Small intestine (tissue), 7 donors: ENCODE data around the gene GOPC. TPM values are rescaled to one million over a fixed set of nuclear protein-coding genes. Genes with fewer than 3 reads are reported as not detected.

ENCODE experiments used
- DNase-seq, 2 donors: peaks; one replicate each; pipeline versions ENCODE4 v3.0.0 to v3.0.0-alpha.2; 2013
- FAIRE-seq: peaks from 2 replicates; lab custom pipeline; 2012; peaks lifted over from hg19 to GRCh38; lab: Jason Lieb, UNC
- H3K27ac ChIP-seq, 3 donors: one replicate each; pipeline ENCODE4 v1.5.1; 2013; ENCODE audit warnings: low read length in 2 of 3, mild to moderate bottlenecking in 2 of 3, control low read depth in 1 of 3, inconsistent platforms in 1 of 3, low read depth in 1 of 3, moderate library complexity in 1 of 3
- H3K27me3 ChIP-seq, 3 donors: one replicate each; pipeline ENCODE4 v1.6.1; 2013; ENCODE audit warnings: low read length in 3 of 3, inconsistent platforms in 1 of 3; ENCODE audit not compliant: control insufficient read depth in 3 of 3, insufficient read depth in 3 of 3
- H3K36me3 ChIP-seq, 3 donors: one replicate each; pipeline ENCODE4 v1.6.1; 2013; ENCODE audit warnings: low read length in 3 of 3, inconsistent platforms in 1 of 3, low read depth in 1 of 3, mild to moderate bottlenecking in 1 of 3, moderate library complexity in 1 of 3; ENCODE audit not compliant: control insufficient read depth in 3 of 3, insufficient read depth in 2 of 3
- H3K4me1 ChIP-seq, 3 donors: one replicate each; pipeline ENCODE4 v1.6.1; 2013; ENCODE audit warnings: low read length in 2 of 3, inconsistent platforms in 1 of 3, low read depth in 1 of 3, mild to moderate bottlenecking in 1 of 3, moderate library complexity in 1 of 3; ENCODE audit not compliant: control insufficient read depth in 3 of 3, insufficient read depth in 2 of 3
- H3K4me3 ChIP-seq, 3 donors: one replicate each; pipeline ENCODE4 v1.5.1; 2013; ENCODE audit warnings: low read length in 3 of 3, control low read depth in 1 of 3, inconsistent platforms in 1 of 3, low read depth in 1 of 3, mild to moderate bottlenecking in 1 of 3, moderate library complexity in 1 of 3
- H3K9me3 ChIP-seq, 2 donors: one replicate each; pipeline ENCODE4 v1.6.1; 2013; ENCODE audit warnings: low read depth in 1 of 2, low read length in 1 of 2; ENCODE audit not compliant: control insufficient read depth in 2 of 2, insufficient read depth in 1 of 2
- WGBS, 3 donors: extraction: QIAGEN DNeasy Blood & Tissue Kit; methylation state at CpG; one replicate each; pipeline ENCODE4 v1.1.7; 2013; 5-methylcytosine and 5-hydroxymethylcytosine counted together
- polyA plus RNA-seq, 4 donors: library from polyadenylated mRNA; stranded (reverse) in 3 of 4; unstranded in 1 of 4; fragments of 200-250 nt in 3 of 4; fragments of 120-200 nt in 1 of 4; gene quantifications; one replicate each; pipeline versions ENCODE4 v1.2.1 to v1.2.3, GENCODE V29; 2013
- donor health status: healthy with polysubstance abuse.
- donor health status: control.
- donor health status: control.
- donor health status: Bipolar disorder and iron deficiency.
- donor health status: healthy.

The GOPC gene
- polyA plus RNA-seq, 4 donors, result 7.6 to 44.1 (median 11.8) TPM

GRCh38 chr6:117513778-117514365, 88.4 kb downstream of the GOPC start:
- FAIRE-seq, result no peak

GRCh38 chr6:117512987-117513573, 89.2 kb downstream of the GOPC start:
- H3K4me1 ChIP-seq, result peaks cover 0 to 6% (median 0%) of the 10 kb centered on the region in 3 donors
- 69 to 86% (median 85%) methylated on average over 2 of the region's 2 CpGs for WGBS, 3 donors
- no peaks in the 10 kb centered on the region for H3K27me3 ChIP-seq
- peaks cover 0 to 11% (median 0%) of the 10 kb centered on the region in 3 donors for H3K36me3 ChIP-seq
- no peak for FAIRE-seq
- H3K4me3 ChIP-seq, result no peak overlapping the region
- H3K27ac ChIP-seq, result no peak overlapping the region
- no peak for DNase-seq
- H3K9me3 ChIP-seq, result peaks cover 0 to 9% of the 10 kb centered on the region in 2 donors

More at GRCh38 chr6:117513778-117514365, 88.4 kb downstream of the GOPC start:
- H3K27ac ChIP-seq, result no peak overlapping the region
- WGBS, 3 donors, result 83 to 85% (median 83%) methylated on average over 7 of the region's 7 CpGs
- no peak overlapping the region for H3K4me3 ChIP-seq
- DNase-seq, result no peak
- H3K4me1 ChIP-seq, result peaks cover 0 to 10% (median 0%) of the 10 kb centered on the region in 3 donors
- peaks cover 0 to 9% (median 0%) of the 10 kb centered on the region in 3 donors for H3K36me3 ChIP-seq
- peaks cover 0 to 9% of the 10 kb centered on the region in 2 donors for H3K9me3 ChIP-seq
- H3K27me3 ChIP-seq, result no peaks in the 10 kb centered on the region

- Histone ChIP-seq H3K27ac (no peak overlapping the region), H3K4me1 (peaks cover 0 to 4% (median 0%) of the 10 kb centered on the region in 3 donors), H3K4me3 (no peak overlapping the region), H3K27me3 (no peaks in the 10 kb centered on the region), H3K36me3 (peaks cover 0 to 6% (median 0%) of the 10 kb centered on the region in 3 donors), H3K9me3 (peaks cover 0 to 5% of the 10 kb centered on the region in 2 donors)
- no peak for FAIRE-seq
- no peak for DNase-seq
- 88 to 91% (median 90%) methylated on average over 7 of the region's 7 CpGs for WGBS, 3 donors
Measured at GRCh38 chr6:117512056-117512828, 90.1 kb downstream of the GOPC start.

Other genes starting within 250 kb of the GOPC start
- 1 to 10 TPM in 1 of 4 donors, under 1 TPM in 2, not detected in 1; under 0.01 to 4.9 (median under 0.01) TPM for gene ROS1, start 176.6 kb downstream of the GOPC start, polyA plus RNA-seq
- gene DCBLD1, start 119.8 kb downstream of the GOPC start, polyA plus RNA-seq, result 10 to 100 TPM in 1 of 4 donors, 1 to 10 TPM in 3; 4.9 to 23.4 (median 7.7) TPM
- 10 to 100 TPM; 10.7 to 38.0 (median 17.9) TPM for gene NUS1, start 73.0 kb upstream of the GOPC start, polyA plus RNA-seq